NCI-H2227 (cell line): Measurements from ENCODE around the gene ENDOV.
A peak's percentile ranks its signal among the peaks of the same experiment; 100 is the strongest.

Experiments used
- DNase-seq: peaks from one replicate; lab custom pipeline; 2025; ENCODE audit not compliant: unreplicated experiment; lab: John Stamatoyannopoulos, UW

ENDOV gene

GRCh38 chr17:80465327-80465974 is 50.5 kb downstream of the ENDOV start:
- DNase-seq: no peak

- DNase-seq: no peak
Measured at GRCh38 chr17:80466188-80466705, 51.3 kb downstream of the ENDOV start.

GRCh38 chr17:80468242-80468641 is 53.3 kb downstream of the ENDOV start:
- DNase-seq: no peak

- no peak for DNase-seq
Measured at GRCh38 chr17:80468781-80469493, 54.0 kb downstream of the ENDOV start.

- no peak for DNase-seq
Measured at GRCh38 chr17:80469667-80470066, 54.7 kb downstream of the ENDOV start.

GRCh38 chr17:80470603-80471002 is 55.6 kb downstream of the ENDOV start:
- no peak for DNase-seq

GRCh38 chr17:80471922-80472321 is 57.0 kb downstream of the ENDOV start:
- DNase-seq: no peak

GRCh38 chr17:80472996-80473395 is 58.0 kb downstream of the ENDOV start:
- no peak for DNase-seq

- DNase-seq: no peak
Measured at GRCh38 chr17:80473701-80474100, 58.7 kb downstream of the ENDOV start.

GRCh38 chr17:80474231-80474960 is 59.4 kb downstream of the ENDOV start:
- peak; percentile 53 for DNase-seq

GRCh38 chr17:80474961-80475909 is 60.3 kb downstream of the ENDOV start:
- no peak for DNase-seq

- DNase-seq: peak; percentile 83
Measured at GRCh38 chr17:80475910-80476876, 61.2 kb downstream of the ENDOV start, which contains the start of gene NPTX1. TSS of gene NPTX1 (minus strand) at chr17:80476607. CDS start at chr17:80476446, 161 bp downstream.

- peak; percentile 72 for DNase-seq
Measured at GRCh38 chr17:80476877-80477646, 62.1 kb downstream of the ENDOV start.

GRCh38 chr17:80477647-80478478 is 62.9 kb downstream of the ENDOV start:
- peak; percentile 77 for DNase-seq

- DNase-seq: peak; percentile 38
Measured at GRCh38 chr17:80478487-80479245, 63.7 kb downstream of the ENDOV start.

- no peak for DNase-seq
Measured at GRCh38 chr17:80479246-80479566, 64.2 kb downstream of the ENDOV start.

GRCh38 chr17:80480248-80480647 is 65.3 kb downstream of the ENDOV start:
- DNase-seq: no peak
